Measurements from ENCODE around the gene POC5.

GRCh38 chr5:75667586-75667985 lies 49.7 kb downstream of the POC5 start:
- TF ChIP-seq, protein P1, sequence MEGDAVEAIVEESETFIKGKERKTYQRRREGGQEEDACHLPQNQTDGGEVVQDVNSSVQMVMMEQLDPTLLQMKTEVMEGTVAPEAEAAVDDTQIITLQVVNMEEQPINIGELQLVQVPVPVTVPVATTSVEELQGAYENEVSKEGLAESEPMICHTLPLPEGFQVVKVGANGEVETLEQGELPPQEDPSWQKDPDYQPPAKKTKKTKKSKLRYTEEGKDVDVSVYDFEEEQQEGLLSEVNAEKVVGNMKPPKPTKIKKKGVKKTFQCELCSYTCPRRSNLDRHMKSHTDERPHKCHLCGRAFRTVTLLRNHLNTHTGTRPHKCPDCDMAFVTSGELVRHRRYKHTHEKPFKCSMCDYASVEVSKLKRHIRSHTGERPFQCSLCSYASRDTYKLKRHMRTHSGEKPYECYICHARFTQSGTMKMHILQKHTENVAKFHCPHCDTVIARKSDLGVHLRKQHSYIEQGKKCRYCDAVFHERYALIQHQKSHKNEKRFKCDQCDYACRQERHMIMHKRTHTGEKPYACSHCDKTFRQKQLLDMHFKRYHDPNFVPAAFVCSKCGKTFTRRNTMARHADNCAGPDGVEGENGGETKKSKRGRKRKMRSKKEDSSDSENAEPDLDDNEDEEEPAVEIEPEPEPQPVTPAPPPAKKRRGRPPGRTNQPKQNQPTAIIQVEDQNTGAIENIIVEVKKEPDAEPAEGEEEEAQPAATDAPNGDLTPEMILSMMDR (IDR thresholded peaks at IDR 0.05), result no peak
- no peak for TF ChIP-seq POLR2A (IDR thresholded peaks at IDR 0.05)

Data from body of pancreas (tissue), 4 donors.